GM04504 (cell line): Measurements from ENCODE around the gene BLOC1S1.

Experiments
- DNase-seq: peaks from one replicate; pipeline ENCODE4 v3.0.0-alpha.2; 2012; ENCODE audit warnings: low read depth

BLOC1S1 gene

GRCh38 chr12:55728186-55728938 is 12.5 kb downstream of the BLOC1S1 start:
- DNase-seq, result no peak

- peak; percentile 85 for DNase-seq
Measured at GRCh38 chr12:55728939-55729818, 13.3 kb downstream of the BLOC1S1 start, which contains the start of gene CD63. Gene CD63, minus strand, starts transcription at chr12:55729009. Its CDS starts 668 bp downstream, at chr12:55728341.

GRCh38 chr12:55729819-55730818 is 14.3 kb downstream of the BLOC1S1 start:
- no peak for DNase-seq

GRCh38 chr12:55732288-55732687 is 16.4 kb downstream of the BLOC1S1 start:
- DNase-seq, result no peak

GRCh38 chr12:55733021-55733555 is 17.2 kb downstream of the BLOC1S1 start:
- DNase-seq, result no peak

GRCh38 chr12:55733858-55734257 is 18.0 kb downstream of the BLOC1S1 start:
- no peak for DNase-seq

- no peak for DNase-seq
Measured at GRCh38 chr12:55734595-55734994, 18.7 kb downstream of the BLOC1S1 start.

GRCh38 chr12:55736076-55736475 is 20.2 kb downstream of the BLOC1S1 start:
- no peak for DNase-seq

GRCh38 chr12:55736780-55737580 is 21.1 kb downstream of the BLOC1S1 start:
- no peak for DNase-seq

- DNase-seq, result no peak
Measured at GRCh38 chr12:55737581-55738122, 21.8 kb downstream of the BLOC1S1 start.

GRCh38 chr12:55738123-55739024 is 22.5 kb downstream of the BLOC1S1 start:
- peak; percentile 64 for DNase-seq

GRCh38 chr12:55739025-55739378 is 23.2 kb downstream of the BLOC1S1 start:
- DNase-seq, result no peak

GRCh38 chr12:55741931-55742680 is 26.3 kb downstream of the BLOC1S1 start:
- no peak for DNase-seq

- no peak for DNase-seq
Measured at GRCh38 chr12:55742719-55743405, 27.0 kb downstream of the BLOC1S1 start, which contains the start of gene GDF11. Gene GDF11, plus strand, starts transcription at chr12:55743122. Its CDS starts 195 bp downstream, at chr12:55743317.

- no peak for DNase-seq
Measured at GRCh38 chr12:55743406-55744339, 27.8 kb downstream of the BLOC1S1 start.

- no peak for DNase-seq
Measured at GRCh38 chr12:55744340-55745030, 28.6 kb downstream of the BLOC1S1 start.
